T-helper 2 cell treated with Interferon-gamma antibody and Interleukin-4, amounts not matched to agents 5 μg/mL and 100 μg/mL, for 36 hours (primary cell): ENCODE measurements around the gene DST.
"Not testable (repeated sequence)": the region's sequence is repeated elsewhere in the genome, so short reads cannot be mapped to it uniquely, and the experiment has no call there.

Experiments used
- DNase-seq: peaks from one replicate; pipeline ENCODE4 v3.0.0; 2021; ENCODE audit warnings: low spot score
- H3K27ac Mint-ChIP-seq: one replicate; pipeline ENCODE4 v1.8.0; 2021; ENCODE audit warnings: mild to moderate bottlenecking, mixed read lengths
- H3K27me3 Mint-ChIP-seq: one replicate; pipeline ENCODE4 v1.8.0; 2021; ENCODE audit warnings: low read depth, mixed read lengths
- H3K36me3 Mint-ChIP-seq: one replicate; pipeline ENCODE4 v1.8.0; 2021; ENCODE audit warnings: low read depth, mixed read lengths
- H3K4me1 Mint-ChIP-seq: one replicate; pipeline ENCODE4 v1.8.0; 2021; ENCODE audit warnings: low read depth, mixed read lengths
- H3K4me3 Mint-ChIP-seq: one replicate; pipeline ENCODE4 v1.8.0; 2022; ENCODE audit warnings: mild to moderate bottlenecking, moderate library complexity, mixed read lengths
- H3K9me3 Mint-ChIP-seq: one replicate; pipeline ENCODE4 v1.8.0; 2021; ENCODE audit warnings: mixed read lengths

Gene DST

DNA sequence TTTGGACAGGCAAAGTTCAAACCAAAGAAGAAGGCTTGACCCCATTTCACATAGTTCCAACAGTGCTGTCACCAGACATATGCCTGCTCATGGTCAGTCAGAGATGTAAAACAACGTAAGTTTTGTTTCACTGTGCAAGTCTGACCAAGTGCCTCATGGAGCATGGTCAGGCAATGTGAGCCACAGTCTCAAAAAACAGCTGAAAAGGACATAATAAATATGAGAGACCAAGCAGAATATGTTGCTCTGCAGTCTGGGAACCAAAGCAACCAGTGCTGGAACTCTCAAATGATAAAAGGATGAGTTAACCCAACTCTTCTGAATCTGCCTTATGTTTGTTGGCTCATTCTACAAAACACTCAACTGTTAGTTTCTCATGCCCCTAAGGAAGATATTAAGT, 39.9 kb upstream of the DST start:
- Mint-ChIP-seq H3K9me3 (no peaks in the 10 kb centered on the region), H3K36me3 (no peaks in the 10 kb centered on the region), H3K4me3 (no peak overlapping the region), H3K27me3 (peaks cover 2% of the 10 kb centered on the region), H3K27ac (no peak overlapping the region), H3K4me1 (no peaks in the 10 kb centered on the region)
- DNase-seq: no peak

DNA sequence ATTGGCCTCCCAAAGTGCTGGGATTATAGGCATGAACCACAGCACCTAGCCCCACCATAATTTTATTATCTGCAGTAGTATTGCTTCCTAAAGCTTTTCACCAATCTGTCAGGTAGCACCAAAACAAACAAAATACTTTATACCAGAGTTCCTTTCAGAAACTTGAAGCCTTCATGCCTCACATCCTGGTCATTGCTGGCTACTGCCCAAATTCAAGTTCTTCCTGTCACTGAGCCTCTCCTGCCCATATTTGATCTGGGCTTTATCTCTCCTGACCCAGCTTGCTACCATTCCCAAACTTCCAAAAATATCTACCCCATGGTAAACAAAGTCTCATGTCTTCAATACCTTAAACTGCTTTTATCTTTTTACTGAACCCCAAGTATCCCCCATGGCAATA, 34.9 kb upstream of the DST start:
- no peak overlapping the region for H3K27ac Mint-ChIP-seq
- DNase-seq: no peak
- no peaks in the 10 kb centered on the region for H3K9me3 Mint-ChIP-seq
- no peaks in the 10 kb centered on the region for H3K36me3 Mint-ChIP-seq
- no peaks in the 10 kb centered on the region for H3K4me1 Mint-ChIP-seq
- H3K4me3 Mint-ChIP-seq: no peak overlapping the region
- no peaks in the 10 kb centered on the region for H3K27me3 Mint-ChIP-seq

DNA sequence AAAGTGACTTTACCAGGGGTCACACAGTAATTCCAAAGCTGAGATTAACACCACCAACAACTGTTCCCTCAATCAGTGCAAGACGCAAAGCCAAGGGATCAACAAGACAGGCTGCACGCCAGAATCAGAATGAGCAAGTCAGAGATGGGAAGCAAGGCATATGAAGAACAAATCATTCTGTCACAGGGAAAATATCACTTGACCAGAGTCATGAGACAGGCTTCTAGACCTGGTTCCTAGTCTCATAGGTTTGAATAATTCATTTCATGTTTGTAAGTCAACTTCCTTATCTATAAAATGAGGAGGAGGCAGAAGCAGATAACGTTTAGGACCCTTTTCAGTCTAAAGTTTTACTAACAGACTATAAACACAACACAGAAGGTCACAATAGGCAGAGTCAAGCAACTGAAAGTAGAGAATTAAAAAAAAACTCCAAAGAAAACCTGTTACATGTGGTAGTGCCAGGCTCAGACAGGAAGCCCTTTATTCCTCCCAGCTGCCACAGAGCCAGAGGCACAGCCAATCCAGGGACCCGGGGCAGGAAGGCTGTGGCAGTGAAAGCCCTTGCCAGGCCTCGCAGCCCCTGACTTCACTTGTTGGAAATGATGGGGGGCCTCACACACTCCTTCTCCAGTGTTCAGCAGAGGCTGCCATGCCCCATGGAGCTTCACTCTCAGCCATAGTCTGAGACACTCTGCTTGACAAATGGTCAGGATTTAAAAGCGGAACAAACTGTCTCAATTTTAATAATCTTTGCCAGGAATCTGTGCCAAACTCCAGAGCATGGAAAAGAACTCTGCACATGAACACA, 29.2 kb upstream of the DST start:
- Mint-ChIP-seq H3K36me3 (no peaks in the 10 kb centered on the region), H3K9me3 (no peaks in the 10 kb centered on the region), H3K4me3 (no peak overlapping the region), H3K27me3 (no peaks in the 10 kb centered on the region), H3K4me1 (no peaks in the 10 kb centered on the region), H3K27ac (no peak overlapping the region)
- no peak for DNase-seq

DNA sequence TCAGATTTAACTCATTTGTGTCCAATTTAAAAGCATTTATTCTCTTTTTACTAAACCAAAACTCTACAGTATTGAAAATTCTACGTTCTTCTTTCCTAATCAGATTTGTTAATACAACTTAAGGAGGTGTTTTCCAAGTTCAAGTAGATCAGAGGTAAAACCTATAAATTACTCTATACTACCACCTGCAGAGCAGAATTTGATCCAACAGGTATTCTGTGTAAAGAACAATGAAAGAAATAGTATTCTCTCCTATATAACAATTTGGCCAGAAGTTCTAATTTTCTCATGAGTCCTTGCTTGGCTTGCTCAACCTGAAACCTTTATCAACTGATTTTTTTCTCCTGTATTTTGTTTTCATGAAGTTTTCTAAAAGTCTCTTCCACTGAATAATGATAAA, 28.5 kb upstream of the DST start:
- H3K27ac Mint-ChIP-seq: no peak overlapping the region
- no peak for DNase-seq
- H3K4me3 Mint-ChIP-seq: no peak overlapping the region
- no peaks in the 10 kb centered on the region for H3K4me1 Mint-ChIP-seq
- no peaks in the 10 kb centered on the region for H3K9me3 Mint-ChIP-seq
- H3K27me3 Mint-ChIP-seq: no peaks in the 10 kb centered on the region
- H3K36me3 Mint-ChIP-seq: no peaks in the 10 kb centered on the region

DNA sequence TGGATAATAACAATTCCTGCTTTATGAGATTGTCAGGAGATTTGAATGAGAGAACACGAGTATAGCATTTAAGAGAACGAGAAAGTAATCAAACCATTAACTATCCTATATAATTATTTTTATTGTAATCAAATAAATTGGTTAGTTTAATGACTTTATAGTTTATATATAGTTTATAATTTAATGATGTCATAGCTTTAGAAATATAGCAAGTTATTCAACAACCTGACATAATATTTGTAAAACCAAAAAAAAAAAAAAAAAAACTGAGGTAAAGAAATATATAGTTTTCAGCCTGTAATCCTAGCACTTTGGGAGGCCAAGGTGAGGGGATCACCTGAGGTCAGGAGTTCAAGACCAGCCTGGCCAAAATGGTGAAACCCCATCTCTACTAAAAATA, 26.4 kb upstream of the DST start:
- no peak for DNase-seq
- H3K36me3 Mint-ChIP-seq: no peaks in the 10 kb centered on the region
- H3K27ac Mint-ChIP-seq: no peak overlapping the region
- no peaks in the 10 kb centered on the region for H3K27me3 Mint-ChIP-seq
- H3K9me3 Mint-ChIP-seq: no peaks in the 10 kb centered on the region
- H3K4me1 Mint-ChIP-seq: no peaks in the 10 kb centered on the region
- H3K4me3 Mint-ChIP-seq: no peak overlapping the region

DNA sequence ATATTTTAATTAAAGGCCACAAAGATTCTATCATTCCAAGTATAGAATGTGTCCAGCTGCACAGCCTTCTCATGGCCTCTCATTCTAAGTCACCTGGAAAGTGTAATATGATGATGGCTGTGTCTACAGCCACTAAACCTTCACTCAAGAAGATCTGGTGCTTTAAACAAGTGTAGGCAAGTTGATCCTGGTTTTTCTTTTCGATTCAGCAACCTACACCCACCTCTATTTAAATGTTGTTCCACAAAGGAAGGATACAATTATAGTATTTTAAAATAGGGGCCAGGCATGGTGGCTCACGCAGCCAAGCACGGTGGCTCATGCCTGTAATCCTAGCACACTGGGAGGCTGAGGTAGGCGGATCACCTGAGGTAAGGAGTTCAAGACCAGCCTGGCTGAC, 25.5 kb upstream of the DST start:
- Mint-ChIP-seq H3K27me3 (no peaks in the 10 kb centered on the region), H3K4me3 (no peak overlapping the region), H3K27ac (no peak overlapping the region), H3K9me3 (no peaks in the 10 kb centered on the region), H3K4me1 (no peaks in the 10 kb centered on the region), H3K36me3 (no peaks in the 10 kb centered on the region)
- no peak for DNase-seq

DNA sequence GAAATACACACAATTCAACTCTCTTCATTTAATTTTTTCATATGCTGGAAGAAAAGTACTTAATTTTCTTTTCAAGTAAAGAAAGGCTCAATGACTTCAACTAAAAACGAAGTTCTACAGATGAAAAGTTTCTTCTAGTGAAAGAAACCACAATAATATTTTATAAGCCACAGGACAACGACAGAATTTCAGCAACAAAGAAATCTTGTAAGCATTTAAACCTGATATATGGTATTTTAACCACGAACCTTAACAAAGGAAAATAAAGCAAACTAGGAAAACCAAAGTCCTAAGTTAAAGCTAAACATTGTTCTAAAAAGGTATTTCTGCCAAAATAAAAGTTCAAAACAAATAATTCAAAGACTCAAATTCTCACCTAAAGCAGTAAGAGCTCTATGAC, 24.6 kb upstream of the DST start:
- Mint-ChIP-seq H3K4me3 (no peak overlapping the region), H3K27ac (no peak overlapping the region), H3K9me3 (no peaks in the 10 kb centered on the region), H3K27me3 (no peaks in the 10 kb centered on the region), H3K36me3 (no peaks in the 10 kb centered on the region), H3K4me1 (no peaks in the 10 kb centered on the region)
- no peak for DNase-seq

DNA sequence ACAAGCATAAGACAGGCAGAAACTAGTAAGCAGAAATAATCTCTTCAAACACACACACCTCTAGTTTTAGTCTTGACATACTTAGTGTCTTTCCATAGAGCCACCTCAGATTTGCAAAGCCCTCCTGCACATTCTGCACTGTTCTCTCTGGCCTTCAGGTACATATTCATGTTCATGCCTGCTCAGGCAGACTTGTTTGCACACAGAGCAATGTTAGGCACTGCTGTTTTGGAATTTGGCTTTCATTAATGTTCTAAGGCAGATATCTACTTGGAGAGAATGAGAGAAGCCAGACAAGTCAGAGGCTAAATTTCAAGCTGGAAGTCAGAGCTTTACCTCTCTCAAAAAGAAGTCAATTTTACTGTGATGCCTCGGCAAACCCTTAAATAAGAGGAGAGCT, 21.3 kb upstream of the DST start:
- no peak for DNase-seq
- no peaks in the 10 kb centered on the region for H3K9me3 Mint-ChIP-seq
- H3K4me3 Mint-ChIP-seq: no peak overlapping the region
- no peaks in the 10 kb centered on the region for H3K27me3 Mint-ChIP-seq
- H3K27ac Mint-ChIP-seq: no peak overlapping the region
- H3K4me1 Mint-ChIP-seq: peaks cover 10% of the 10 kb centered on the region
- no peaks in the 10 kb centered on the region for H3K36me3 Mint-ChIP-seq

DNA sequence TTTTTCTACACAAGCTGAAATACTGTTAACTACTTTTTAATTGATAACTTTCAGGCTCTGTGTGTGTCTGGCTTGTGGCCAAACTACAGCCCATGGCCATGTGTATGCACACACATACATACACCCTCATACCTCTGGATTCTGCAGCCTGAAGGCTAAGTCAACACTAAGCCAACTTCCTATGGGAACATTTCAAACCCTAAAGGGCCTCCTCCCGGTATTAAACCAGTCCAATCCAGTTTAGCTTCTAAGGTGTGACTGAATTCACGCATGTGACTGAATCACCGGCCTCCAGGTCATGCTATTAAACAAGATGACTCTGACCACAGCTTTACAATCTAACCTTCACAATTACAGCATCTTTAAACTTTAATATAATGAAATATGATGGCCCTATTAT, 20.7 kb upstream of the DST start:
- no peaks in the 10 kb centered on the region for H3K9me3 Mint-ChIP-seq
- no peak overlapping the region for H3K4me3 Mint-ChIP-seq
- no peaks in the 10 kb centered on the region for H3K27me3 Mint-ChIP-seq
- no peaks in the 10 kb centered on the region for H3K36me3 Mint-ChIP-seq
- H3K27ac Mint-ChIP-seq: no peak overlapping the region
- no peak for DNase-seq
- H3K4me1 Mint-ChIP-seq: peaks cover 10% of the 10 kb centered on the region

DNA sequence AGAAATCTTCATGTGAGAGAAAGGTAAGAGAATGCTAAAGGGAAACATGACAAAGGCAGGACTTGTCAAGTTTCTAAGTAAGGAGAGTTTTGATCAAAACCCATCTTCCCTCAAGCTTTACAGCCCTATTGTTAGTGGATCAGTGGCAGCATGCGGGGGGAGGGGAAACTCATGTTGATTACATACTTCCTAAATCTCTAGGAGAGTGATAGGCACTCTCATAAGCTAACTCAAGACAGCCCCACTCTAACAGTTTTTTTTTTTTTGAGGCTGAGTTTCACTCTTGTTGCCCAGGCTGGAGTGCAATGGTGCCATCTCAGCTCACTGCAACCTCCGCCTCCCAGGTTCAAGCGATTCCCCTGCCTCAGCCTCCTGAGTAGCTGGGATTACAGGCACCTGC, 18.6 kb upstream of the DST start:
- DNase-seq, H3K36me3 Mint-ChIP-seq, H3K4me3 Mint-ChIP-seq: not testable (repeated sequence)

DNA sequence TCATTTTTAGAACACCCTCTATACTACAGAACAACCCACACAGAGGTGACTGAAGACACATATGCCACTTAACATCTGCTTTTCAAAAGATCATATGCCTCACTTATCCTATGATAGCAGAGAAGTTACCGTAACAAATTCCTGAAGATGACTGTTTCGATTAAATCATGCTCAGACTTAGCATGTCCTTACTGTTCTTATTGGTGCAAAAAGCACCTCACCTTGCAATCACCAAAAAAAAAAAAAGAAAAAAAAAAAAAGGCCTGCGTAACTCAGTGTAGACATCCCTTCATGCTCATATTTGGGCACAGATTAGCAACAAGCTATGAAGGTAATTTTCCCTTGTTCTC, 17.7 kb upstream of the DST start:
- Mint-ChIP-seq H3K27ac (no peak overlapping the region), H3K4me3 (no peak overlapping the region), H3K27me3 (no peaks in the 10 kb centered on the region), H3K4me1 (peaks cover 12% of the 10 kb centered on the region), H3K36me3 (no peaks in the 10 kb centered on the region), H3K9me3 (no peaks in the 10 kb centered on the region)
- no peak for DNase-seq

More for the DNA sequence above, 18.6 kb upstream of the DST start:
- not testable (repeated sequence) for H3K27ac Mint-ChIP-seq, H3K9me3 Mint-ChIP-seq, H3K27me3 Mint-ChIP-seq
- H3K4me1 Mint-ChIP-seq: peaks cover 12% of the 10 kb centered on the region

DNA sequence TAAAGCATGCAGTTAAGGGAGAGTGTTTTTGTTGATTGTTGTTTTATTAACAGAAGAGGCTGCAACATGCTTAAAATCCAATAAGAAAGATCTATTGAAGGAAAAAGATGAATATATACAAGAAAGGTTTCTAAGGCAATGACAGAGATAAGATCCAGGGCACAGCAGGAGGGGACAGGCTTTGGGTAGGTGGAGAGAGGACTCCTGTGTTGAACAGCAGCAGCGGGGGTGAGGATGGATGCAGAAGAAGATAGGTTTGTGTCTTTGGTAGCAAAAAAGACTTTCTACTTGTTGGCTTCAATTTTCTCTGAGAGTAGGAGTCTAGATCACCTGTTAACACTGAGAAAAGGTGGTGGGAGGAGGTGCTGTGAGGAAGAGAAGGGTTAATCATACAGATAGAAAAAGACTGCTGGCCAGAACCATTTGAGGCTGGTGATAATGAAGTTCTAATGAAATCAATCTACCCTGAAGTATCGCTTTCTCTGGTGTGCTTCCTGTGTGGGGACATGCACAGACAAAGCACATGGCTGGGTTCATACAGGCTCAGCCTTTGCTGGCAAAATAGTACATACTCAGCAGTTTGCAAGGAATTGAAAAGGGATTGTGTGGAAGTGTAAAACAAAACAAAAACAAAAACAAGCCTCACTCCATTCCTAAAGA, 17.2 kb upstream of the DST start:
- H3K4me3 Mint-ChIP-seq: no peak overlapping the region
- no peaks in the 10 kb centered on the region for H3K9me3 Mint-ChIP-seq
- peaks cover 12% of the 10 kb centered on the region for H3K4me1 Mint-ChIP-seq
- no peaks in the 10 kb centered on the region for H3K27me3 Mint-ChIP-seq
- no peaks in the 10 kb centered on the region for H3K36me3 Mint-ChIP-seq
- no peak for DNase-seq
- no peak overlapping the region for H3K27ac Mint-ChIP-seq

DNA sequence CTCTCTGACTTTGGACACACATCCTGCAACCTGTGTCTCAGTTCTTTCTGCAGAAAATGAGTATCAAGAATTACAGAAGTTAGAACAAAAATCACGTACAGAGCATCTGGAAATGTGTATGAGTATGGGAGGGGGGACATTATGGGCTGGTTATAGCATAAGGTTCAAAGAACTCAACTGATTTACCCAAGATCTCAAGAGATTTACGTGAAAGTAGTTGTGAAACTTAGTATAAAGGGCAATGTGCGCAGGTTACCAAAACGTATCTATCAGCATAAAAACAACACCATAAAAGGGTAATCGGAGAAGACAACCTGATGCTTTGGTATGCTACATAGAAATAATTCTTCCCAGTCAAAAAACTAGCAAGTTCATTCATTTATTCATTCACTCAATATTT, 15.6 kb upstream of the DST start:
- H3K27ac Mint-ChIP-seq: no peak overlapping the region
- no peaks in the 10 kb centered on the region for H3K36me3 Mint-ChIP-seq
- H3K4me1 Mint-ChIP-seq: peaks cover 12% of the 10 kb centered on the region
- H3K9me3 Mint-ChIP-seq: no peaks in the 10 kb centered on the region
- no peak for DNase-seq
- no peaks in the 10 kb centered on the region for H3K27me3 Mint-ChIP-seq
- H3K4me3 Mint-ChIP-seq: no peak overlapping the region

DNA sequence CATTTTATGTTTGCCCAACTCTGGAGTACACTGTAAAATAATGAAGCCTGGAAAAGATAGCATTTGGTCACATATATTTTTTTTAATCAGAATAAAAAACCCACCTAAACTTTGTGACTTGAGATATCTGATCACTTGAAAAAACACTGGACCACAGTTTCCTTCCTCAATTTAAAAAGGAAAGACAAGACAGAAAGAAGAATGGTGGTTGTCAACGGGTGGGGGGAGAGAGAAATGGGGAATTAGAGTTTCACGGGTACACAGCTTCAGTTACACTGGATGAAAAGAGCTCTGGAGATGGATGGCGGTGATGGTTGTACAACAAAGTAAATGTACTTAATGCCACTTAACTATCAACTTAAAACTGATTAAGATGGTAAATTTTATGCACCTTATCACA, 14.7 kb upstream of the DST start:
- no peak for DNase-seq
- Mint-ChIP-seq H3K27ac (no peak overlapping the region), H3K4me3 (no peak overlapping the region), H3K4me1 (peaks cover 12% of the 10 kb centered on the region), H3K36me3 (no peaks in the 10 kb centered on the region), H3K27me3 (no peaks in the 10 kb centered on the region), H3K9me3 (no peaks in the 10 kb centered on the region)

DNA sequence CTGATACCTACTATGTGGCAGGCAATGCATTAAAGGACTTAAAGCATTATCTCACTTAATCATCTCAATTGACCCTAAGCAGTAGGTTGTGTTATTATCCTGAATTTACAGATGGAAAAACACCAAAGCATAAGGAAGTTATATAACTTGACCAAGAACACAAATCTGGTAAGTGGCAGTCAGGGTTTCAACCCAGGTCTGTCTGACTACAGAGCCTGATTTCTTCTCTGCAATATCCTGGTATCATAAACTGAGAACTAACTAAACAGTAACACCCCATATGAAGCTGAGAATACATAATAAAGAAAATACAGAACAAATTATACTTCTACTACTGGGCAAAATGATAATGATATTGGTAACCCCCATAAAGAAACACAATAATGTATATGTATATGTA, 13.8 kb upstream of the DST start:
- no peak for DNase-seq
- H3K4me1 Mint-ChIP-seq: peaks cover 12% of the 10 kb centered on the region
- H3K27ac Mint-ChIP-seq: no peak overlapping the region
- H3K4me3 Mint-ChIP-seq: no peak overlapping the region
- H3K9me3 Mint-ChIP-seq: no peaks in the 10 kb centered on the region
- no peaks in the 10 kb centered on the region for H3K36me3 Mint-ChIP-seq
- no peaks in the 10 kb centered on the region for H3K27me3 Mint-ChIP-seq
